DOHH2 (cell line): ENCODE data around the gene LMAN1.

Experiments
- H3F3A ChIP-seq: fragments of 200-600 bp; sonication (generic), shearing (Covaris generic); 2 replicates; pipeline ENCODE4 v1.6.0; 2016; ENCODE audit warnings: antibody characterized with exemption, mild to moderate bottlenecking; ENCODE audit not compliant: control insufficient read depth, insufficient read depth
- H3K27ac ChIP-seq: fragments of 200-600 bp; sonication (generic); 2 replicates; pipeline ENCODE4 v1.5.1; 2014; ENCODE audit warnings: low read depth, mild to moderate bottlenecking, low read length, moderate library complexity
- H3K27me3 ChIP-seq: fragments of 200-600 bp; sonication (generic); 2 replicates; pipeline ENCODE4 v1.6.1; 2014; ENCODE audit warnings: mild to moderate bottlenecking, low read length, mixed read lengths; ENCODE audit not compliant: control insufficient read depth
- H3K36me3 ChIP-seq: fragments of 200-600 bp; sonication (generic); 2 replicates; pipeline ENCODE4 v1.6.1; 2014; ENCODE audit warnings: mild to moderate bottlenecking, low read length, moderate library complexity, mixed read lengths; ENCODE audit not compliant: control insufficient read depth
- H3K4me1 ChIP-seq: fragments of 200-600 bp; sonication (generic); 2 replicates; pipeline ENCODE4 v1.6.1; 2014; ENCODE audit warnings: mild to moderate bottlenecking, low read length, mixed read lengths; ENCODE audit not compliant: control insufficient read depth
- H3K4me2 ChIP-seq: fragments of 200-600 bp; sonication (generic); 2 replicates; pipeline ENCODE4 v1.6.0; 2014; ENCODE audit warnings: mild to moderate bottlenecking, low read length, moderate library complexity
- H3K4me3 ChIP-seq: fragments of 200-600 bp; sonication (generic); 2 replicates; pipeline ENCODE4 v1.5.1; 2014; ENCODE audit warnings: mild to moderate bottlenecking, low read length, mixed read lengths
- H3K79me2 ChIP-seq: fragments of 200-600 bp; sonication (generic); 2 replicates; pipeline ENCODE4 v1.6.1; 2014; ENCODE audit warnings: mild to moderate bottlenecking, low read length, mixed read lengths; ENCODE audit not compliant: control insufficient read depth
- H3K9me2 ChIP-seq: fragments of 200-600 bp; sonication (generic); replicated peaks from 2 replicates; pipeline ENCODE4 v1.6.1; 2014; ENCODE audit warnings: mild to moderate bottlenecking, low read length, mixed read lengths; ENCODE audit not compliant: control insufficient read depth
- H3K9me3 ChIP-seq: fragments of 200-600 bp; sonication (generic); 2 replicates; pipeline ENCODE4 v1.6.1; 2014; ENCODE audit warnings: antibody characterized with exemption, low read length, mixed read lengths; ENCODE audit not compliant: control insufficient read depth, insufficient read depth
- H4K20me1 ChIP-seq: fragments of 200-600 bp; sonication (generic); 2 replicates; pipeline ENCODE4 v1.6.0; 2014; ENCODE audit warnings: low read depth, mild to moderate bottlenecking, antibody characterized with exemption, low read length, moderate library complexity; ENCODE audit not compliant: control insufficient read depth, insufficient read depth
- CTCF ChIP-seq: fragments of 200-600 bp; sonication (generic); IDR thresholded peaks from one replicate; pipeline ENCODE4 v1.5.1; 2014; ENCODE audit warnings: antibody characterized with exemption, mild to moderate bottlenecking, low read depth, low read length; ENCODE audit not compliant: poor library complexity, severe bottlenecking
- EZH2phosphoT487 ChIP-seq: fragments of 200-600 bp; sonication (generic); IDR thresholded peaks from 2 replicates; pipeline ENCODE4 v1.6.1; 2017; ENCODE audit warnings: borderline replicate concordance, mild to moderate bottlenecking, antibody characterized with exemption, low read length, moderate library complexity, mixed read lengths

The LMAN1 gene

GRCh38 chr18:59308938-59309260 lies 50.2 kb downstream of the LMAN1 start:
- Histone ChIP-seq H3K4me1 (no peaks in the 10 kb centered on the region), H3K27ac (no peak overlapping the region), H3K4me3 (peak overlapping the region; percentile 46), H3K4me2 (peak overlapping the region; percentile 56), H3K79me2 (no peaks in the 10 kb centered on the region), H3K27me3 (peaks cover 31% of the 10 kb centered on the region), H3K9me2 (no peaks in the 10 kb centered on the region), H4K20me1 (no peaks in the 10 kb centered on the region), H3K36me3 (no peaks in the 10 kb centered on the region), H3K9me3 (no peaks in the 10 kb centered on the region), H3F3A (no peaks in the 10 kb centered on the region)
- TF ChIP-seq CTCF: no peak
- TF ChIP-seq EZH2phosphoT487: no peak

GRCh38 chr18:59308248-59308937 lies 50.7 kb downstream of the LMAN1 start:
- Histone ChIP-seq H3K27ac (no peak overlapping the region), H4K20me1 (no peaks in the 10 kb centered on the region), H3F3A (no peaks in the 10 kb centered on the region), H3K9me2 (no peaks in the 10 kb centered on the region), H3K4me2 (peak overlapping the region; percentile 56), H3K79me2 (no peaks in the 10 kb centered on the region), H3K27me3 (peaks cover 36% of the 10 kb centered on the region), H3K9me3 (no peaks in the 10 kb centered on the region), H3K4me1 (no peaks in the 10 kb centered on the region), H3K36me3 (no peaks in the 10 kb centered on the region), H3K4me3 (peak overlapping the region; percentile 46)
- peak; percentile 91 for TF ChIP-seq CTCF
- 0 out of 2 replicates have a peak, but pooled peaks have one; percentile 35 for TF ChIP-seq EZH2phosphoT487

GRCh38 chr18:59306640-59307039 lies 52.4 kb downstream of the LMAN1 start:
- Histone ChIP-seq H3K27me3 (peaks cover 43% of the 10 kb centered on the region), H3K9me3 (no peaks in the 10 kb centered on the region), H3K4me2 (no peak overlapping the region), H3K9me2 (no peaks in the 10 kb centered on the region), H3K4me1 (no peaks in the 10 kb centered on the region), H3K36me3 (no peaks in the 10 kb centered on the region), H3K79me2 (no peaks in the 10 kb centered on the region), H4K20me1 (no peaks in the 10 kb centered on the region), H3F3A (no peaks in the 10 kb centered on the region), H3K27ac (no peak overlapping the region), H3K4me3 (no peak overlapping the region)
- TF ChIP-seq CTCF (no peak), EZH2phosphoT487 (no peak)
